SK-N-SH (cell line): ENCODE results near the gene DEAF1. TPM values are rescaled to one million over a fixed set of nuclear protein-coding genes. Genes with fewer than 3 reads are reported as not detected.

ENCODE experiments used
- CTCF ChIA-PET: fragments of 300-600, 350-600 bp; formaldehyde crosslinking; extraction: SDS; loops from one replicate; lab custom pipeline; 2021; lab: Yijun Ruan, JAX
- POLR2A ChIA-PET: fragments of 350-600 bp; sonication (Branson Sonifier 250); formaldehyde crosslinking; extraction: SDS; loops from one replicate; lab custom pipeline; 2020; ENCODE audit warnings: antibody characterized with exemption, inconsistent platforms; lab: Yijun Ruan, JAX
- DNase-seq: peaks from one replicate; pipeline ENCODE4 v3.0.0; 2012
- H2AFZ ChIP-seq: fragments of 200-600 bp; sonication (generic); 2 replicates; pipeline ENCODE4 v1.8.1; 2016; ENCODE audit warnings: antibody characterized with exemption, mild to moderate bottlenecking, low read depth
- H3F3A ChIP-seq: fragments of 200-600 bp; sonication (generic); replicated peaks from 2 replicates; pipeline ENCODE3; 2016; ENCODE audit warnings: antibody characterized with exemption, mild to moderate bottlenecking; ENCODE audit not compliant: insufficient read depth
- H3K27ac ChIP-seq, 2 experiments: fragments of 200-500 bp in 1 of 2; fragments of 200-600 bp in 1 of 2; sonication (Bioruptor generic) in 1 of 2; sonication (generic), shearing (Covaris generic) in 1 of 2; 2 replicates each; pipeline versions ENCODE4 v1.5.1 to v1.6.1; 2014 to 2016; ENCODE audit warnings: low read depth in 2 of 2, inconsistent platforms in 1 of 2, low read length in 1 of 2, mild to moderate bottlenecking in 1 of 2, mixed read lengths in 1 of 2
- H3K27me3 ChIP-seq: fragments of 200-600 bp; sonication (generic), shearing (Covaris generic); 2 replicates; pipeline ENCODE4 v1.6.1; 2016; ENCODE audit warnings: mixed run types; ENCODE audit not compliant: insufficient read depth
- H3K36me3 ChIP-seq, 2 experiments: fragments of 200-500 bp in 1 of 2; fragments of 200-600 bp in 1 of 2; sonication (Bioruptor generic) in 1 of 2; sonication (generic) in 1 of 2; replicated peaks in 1 of 2; 2 replicates each; pipeline versions ENCODE3 to v1.5.1; 2014 to 2016; ENCODE audit warnings: low read length in 1 of 2, mild to moderate bottlenecking in 1 of 2; ENCODE audit not compliant: insufficient read depth in 2 of 2, control insufficient read depth in 1 of 2
- H3K4me1 ChIP-seq, 2 experiments: fragments of 200-500 bp in 1 of 2; fragments of 200-600 bp in 1 of 2; sonication (Bioruptor generic) in 1 of 2; sonication (generic), shearing (Covaris generic) in 1 of 2; 2 replicates each; pipeline versions ENCODE4 v1.5.1 to v1.6.1; 2014 to 2016; ENCODE audit warnings: low read depth in 1 of 2, low read length in 1 of 2, mixed run types in 1 of 2; ENCODE audit not compliant: insufficient read depth in 2 of 2, control insufficient read depth in 1 of 2
- H3K4me2 ChIP-seq: fragments of 200-600 bp; sonication (generic), shearing (Covaris generic); 2 replicates; pipeline ENCODE4 v1.6.1; 2017; ENCODE audit warnings: mixed run types
- H3K4me3 ChIP-seq, 2 experiments: fragments of 200-500 bp in 1 of 2; fragments of 200-600 bp in 1 of 2; sonication (Bioruptor generic) in 1 of 2; sonication (generic), shearing (Covaris generic) in 1 of 2; 2 replicates each; pipeline versions ENCODE4 v1.5.1 to v1.8.1; 2014 to 2016; ENCODE audit warnings: low read depth in 2 of 2, inconsistent platforms in 1 of 2, low read length in 1 of 2, mild to moderate bottlenecking in 1 of 2, mixed read lengths in 1 of 2, moderate library complexity in 1 of 2
- H3K79me2 ChIP-seq: fragments of 200-600 bp; sonication (generic); 2 replicates; pipeline ENCODE4 v1.8.1; 2017; ENCODE audit warnings: mild to moderate bottlenecking; ENCODE audit not compliant: insufficient read depth
- H3K9ac ChIP-seq: fragments of 200-600 bp; sonication (generic); 2 replicates; pipeline ENCODE4 v1.6.1; 2017; ENCODE audit warnings: mixed run types
- H3K9me2 ChIP-seq: fragments of 200-600 bp; sonication (generic); 2 replicates; pipeline ENCODE4 v1.6.1; 2017; ENCODE audit warnings: mixed run types
- H3K9me3 ChIP-seq: fragments of 200-600 bp; sonication (generic); 2 replicates; pipeline ENCODE4 v1.6.1; 2017; ENCODE audit warnings: mixed run types, mild to moderate bottlenecking, moderate library complexity
- H4K20me1 ChIP-seq: fragments of 200-600 bp; sonication (generic); 2 replicates; pipeline ENCODE4 v1.6.1; 2017; ENCODE audit warnings: mild to moderate bottlenecking, mixed run types; ENCODE audit not compliant: insufficient read depth
- CHD2 ChIP-seq: fragments of 150-350 bp; IDR thresholded peaks from 2 replicates; pipeline ENCODE4 v1.6.1; 2018; ENCODE audit warnings: low read length; ENCODE audit not compliant: partially characterized antibody
- CTCF ChIP-seq: fragments of 200-600 bp; sonication (generic); IDR thresholded peaks from 2 replicates; pipeline ENCODE4 v1.6.1; 2017; ENCODE audit warnings: antibody characterized with exemption, mild to moderate bottlenecking, moderate library complexity
- ELF1 ChIP-seq: IDR thresholded peaks from 2 replicates; pipeline ENCODE4 v1.4.0; 2012
- EP300 ChIP-seq, 2 experiments: IDR thresholded peaks; 2 replicates each; pipeline versions ENCODE4 v1.4.0 to v1.6.1; 2012; ENCODE audit warnings: borderline replicate concordance in 1 of 2, low read depth in 1 of 2, low read length in 1 of 2
- FOXM1 ChIP-seq: IDR thresholded peaks from 2 replicates; pipeline ENCODE4 v1.4.0; 2012; ENCODE audit warnings: low read depth, mild to moderate bottlenecking
- GABPA ChIP-seq: IDR thresholded peaks from 2 replicates; pipeline ENCODE4 v1.4.0; 2012; ENCODE audit warnings: low read depth, mild to moderate bottlenecking
- MAX ChIP-seq: IDR thresholded peaks from 2 replicates; pipeline ENCODE4 v1.4.0; 2012; ENCODE audit warnings: low read depth
- MEF2A ChIP-seq: IDR thresholded peaks from 2 replicates; pipeline ENCODE4 v1.4.0; 2012; ENCODE audit warnings: low read depth, borderline replicate concordance
- NRF1 ChIP-seq: IDR thresholded peaks from 2 replicates; pipeline ENCODE4 v1.6.1; 2012; ENCODE audit warnings: low read depth, mild to moderate bottlenecking, low read length
- POLR2AphosphoS5 ChIP-seq: IDR thresholded peaks from 2 replicates; pipeline ENCODE4 v1.6.1; 2012; ENCODE audit warnings: low read depth, low read length
- RAD21 ChIP-seq: IDR thresholded peaks from 2 replicates; pipeline ENCODE4 v1.6.1; 2012; ENCODE audit warnings: mild to moderate bottlenecking, low read length
- RCOR1 ChIP-seq: fragments of 150-350 bp; IDR thresholded peaks from 2 replicates; pipeline ENCODE4 v1.6.1; 2017; ENCODE audit warnings: antibody characterized with exemption, low read length
- REST ChIP-seq: IDR thresholded peaks from 2 replicates; pipeline ENCODE4 v1.6.1; 2012; ENCODE audit warnings: mild to moderate bottlenecking, low read depth, low read length, moderate library complexity
- RFX5 ChIP-seq: IDR thresholded peaks from 2 replicates; pipeline ENCODE4 v1.6.1; 2012; ENCODE audit warnings: mild to moderate bottlenecking, improper control_type of control experiment, low read length
- RXRA ChIP-seq: IDR thresholded peaks from 2 replicates; pipeline ENCODE4 v1.4.0; 2012; ENCODE audit warnings: low read depth, mild to moderate bottlenecking, borderline replicate concordance
- TAF1 ChIP-seq: IDR thresholded peaks from 2 replicates; pipeline ENCODE4 v1.6.1; 2012; ENCODE audit warnings: low read depth, mild to moderate bottlenecking, low read length, moderate library complexity, borderline replicate concordance
- TCF12 ChIP-seq: IDR thresholded peaks from 2 replicates; pipeline ENCODE4 v1.4.0; 2012
- YY1 ChIP-seq: IDR thresholded peaks from 2 replicates; pipeline ENCODE4 v1.4.0; 2012; ENCODE audit warnings: low read depth, mild to moderate bottlenecking
- WGBS: methylation state at CpG from one replicate; pipeline ENCODE4 v1.1.6; 2017; ENCODE audit warnings: low lambda C conversion rate; 5-methylcytosine and 5-hydroxymethylcytosine counted together
- polyA plus RNA-seq, 3 experiments: library from polyadenylated mRNA; depleted of rRNA; stranded (reverse); fragments of >200 nt; gene quantifications; 2 replicates each; pipeline ENCODE4 v1.2.3, GENCODE V29; 2012

Gene DEAF1
- polyA plus RNA-seq, 1 of the 3 experiments (the other 2 are of a cell fraction) = 40.6 TPM

- TF ChIP-seq CTCF (no peak), CHD2 (no peak), FOXM1 (no peak), EP300 (IDR thresholded peaks at IDR 0.05; ENCODE audit: borderline replicate concordance in 1 of 2, low read depth in 1 of 2, low read length in 1 of 2) (no peak), POLR2AphosphoS5 (no peak)
Measured at GRCh38 chr11:623349-623869, 71.6 kb downstream of the DEAF1 start (continued).

- no peaks in the 10 kb centered on the region for H3K4me1 ChIP-seq
- H3K4me3 ChIP-seq = no peak overlapping the region
- H4K20me1 ChIP-seq = no peaks in the 10 kb centered on the region
- DNase-seq = no peak
- no peaks in the 10 kb centered on the region for H3K27me3 ChIP-seq
- TF ChIP-seq MEF2A (no peak), RCOR1 (no peak), POLR2AphosphoS5 (no peak), EP300 (IDR thresholded peaks at IDR 0.05; ENCODE audit: borderline replicate concordance in 1 of 2, low read depth in 1 of 2, low read length in 1 of 2) (no peak)
- H3F3A ChIP-seq = no peaks in the 10 kb centered on the region
- no peak overlapping the region for H2AFZ ChIP-seq
- WGBS = 89% methylated on average over 19 of the region's 27 CpGs
- POLR2A ChIA-PET = no interaction called here
- peaks cover 2% of the 10 kb centered on the region; the same call in 1 of the 2 replicates for H3K79me2 ChIP-seq
- H3K4me2 ChIP-seq = no peak overlapping the region
- peaks cover 0 to 5% of the 10 kb centered on the region in 2 experiments for H3K36me3 ChIP-seq
- no peaks in the 10 kb centered on the region for H3K9me3 ChIP-seq
- no peak overlapping the region for H3K9ac ChIP-seq
- H3K9me2 ChIP-seq = no peaks in the 10 kb centered on the region
- no peak overlapping the region for H3K27ac ChIP-seq
- CTCF ChIA-PET = no interaction called here
Measured at GRCh38 chr11:621838-622237, 73.2 kb downstream of the DEAF1 start.

- peaks cover 5% of the 10 kb centered on the region; the same call in 1 of the 2 replicates for H3K79me2 ChIP-seq
- H3K9me2 ChIP-seq = no peaks in the 10 kb centered on the region
- POLR2A ChIA-PET = no interaction called here
- H3F3A ChIP-seq = no peaks in the 10 kb centered on the region
- no peak overlapping the region for H3K27ac ChIP-seq
- peaks cover 0 to 5% of the 10 kb centered on the region in 2 experiments for H3K36me3 ChIP-seq
- no peaks in the 10 kb centered on the region for H4K20me1 ChIP-seq
- WGBS = 83% methylated on average over 43 of the region's 45 CpGs
- H3K27me3 ChIP-seq = no peaks in the 10 kb centered on the region
- H3K9me3 ChIP-seq = no peaks in the 10 kb centered on the region
- CTCF ChIA-PET = no interaction called here
- no peak overlapping the region for H2AFZ ChIP-seq
- no peaks in the 10 kb centered on the region for H3K4me1 ChIP-seq
- H3K9ac ChIP-seq = no peak overlapping the region
- DNase-seq = no peak
- H3K4me3 ChIP-seq = no peak overlapping the region
- H3K4me2 ChIP-seq = no peak overlapping the region
- TF ChIP-seq YY1 = no peak
- TF ChIP-seq MAX = no peak
- TF ChIP-seq TAF1 = no peak
- TF ChIP-seq FOXM1 = no peak
- TF ChIP-seq ELF1 = no peak
- no peak for TF ChIP-seq GABPA
- TF ChIP-seq CHD2 = no peak
- no peak for TF ChIP-seq POLR2AphosphoS5
- no peak for TF ChIP-seq NRF1
- no peak for TF ChIP-seq RAD21
- TF ChIP-seq RFX5 = no peak
- no peak for TF ChIP-seq MEF2A
- no peak for TF ChIP-seq RXRA
- TF ChIP-seq EP300 (IDR thresholded peaks at IDR 0.05; ENCODE audit: borderline replicate concordance in 1 of 2, low read depth in 1 of 2, low read length in 1 of 2) = no peak
- TF ChIP-seq RCOR1 = no peak
- TF ChIP-seq REST = no peak
- no peak for TF ChIP-seq TCF12
Measured at GRCh38 chr11:620935-621814, 73.8 kb downstream of the DEAF1 start.
